Measurements from ENCODE around the gene NKD1.

- no peak for TF ChIP-seq CTCF (IDR thresholded peaks at IDR 0.05)
- no peak for TF ChIP-seq POLR2A (IDR thresholded peaks at IDR 0.05)
Measured at GRCh38 chr16:50507397-50507796, 40.8 kb upstream of the NKD1 start.

All from adrenal gland (tissue), 5 donors.